ENCODE results near the gene ZNHIT3.

ZNHIT3 gene

GRCh38 chr17:36512641-36513040, 26.2 kb downstream of the ZNHIT3 start:
- DNase-seq (ENCODE audit: low read depth) = no peak

DNA sequence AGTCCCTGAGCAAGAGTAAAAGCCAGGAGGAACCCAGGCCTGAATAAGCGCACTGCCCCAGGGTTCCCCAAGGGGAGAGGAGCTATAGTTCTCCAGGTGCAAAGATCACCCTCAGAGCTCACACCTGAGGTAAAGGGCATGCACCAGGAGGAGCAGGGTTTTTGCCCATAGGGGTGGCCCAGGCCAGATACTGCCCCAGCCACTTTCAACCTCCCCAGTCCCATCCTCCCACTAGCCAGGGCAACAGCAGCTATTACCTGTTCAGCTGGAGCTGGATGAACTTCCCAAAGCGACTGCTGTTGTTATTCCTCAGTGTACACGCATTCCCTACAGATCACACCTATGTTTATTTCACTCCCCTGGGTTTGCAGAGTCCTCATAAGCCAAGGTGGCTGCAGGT, 28.4 kb downstream of the ZNHIT3 start:
- DNase-seq (ENCODE audit: low read depth) = no peak

DNA sequence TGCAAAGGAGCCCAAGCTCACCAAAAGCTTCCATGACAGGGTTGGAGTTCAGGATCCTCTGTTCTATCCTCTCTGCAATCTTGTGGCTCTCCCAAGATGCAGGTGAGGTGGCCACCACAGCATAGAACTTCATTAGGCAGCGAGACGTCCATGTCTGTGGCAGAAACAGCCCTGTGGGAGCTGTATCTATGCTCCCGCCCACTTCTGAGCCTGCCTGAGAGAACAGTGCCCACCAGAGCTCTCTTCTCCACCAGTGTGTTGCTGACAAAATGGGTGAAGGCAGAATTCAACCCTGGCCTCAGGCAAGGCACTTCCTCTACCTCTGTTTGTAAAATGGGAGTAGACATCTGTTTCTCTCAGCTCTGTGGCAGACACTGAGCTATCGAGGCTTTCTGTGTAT, 29.4 kb downstream of the ZNHIT3 start:
- no peak for DNase-seq (ENCODE audit: low read depth)

GRCh38 chr17:36523113-36523512, 36.6 kb downstream of the ZNHIT3 start:
- no peak for DNase-seq (ENCODE audit: low read depth)

DNA sequence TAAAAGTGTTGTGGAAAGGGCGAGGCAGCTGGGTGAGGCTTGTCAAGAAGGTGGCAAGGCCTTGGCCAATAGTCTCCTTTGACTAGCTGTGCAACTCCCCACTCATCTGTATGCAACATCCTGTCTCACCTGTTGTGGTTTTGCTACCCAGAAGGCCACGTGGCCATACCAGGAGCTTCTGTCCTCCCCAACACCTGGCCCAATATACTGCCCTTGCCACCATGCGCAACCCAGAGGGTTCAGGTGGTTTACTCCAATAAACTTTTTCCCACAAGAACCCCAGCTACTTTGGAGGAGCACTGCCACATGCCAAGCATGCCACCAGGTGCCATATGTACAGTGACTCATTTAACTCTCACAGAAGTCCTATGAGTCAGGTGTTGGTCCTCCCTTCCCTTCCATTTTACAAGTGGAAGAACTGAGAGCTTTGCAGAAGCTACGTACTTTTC, 38.0 kb downstream of the ZNHIT3 start:
- DNase-seq (ENCODE audit: low read depth) = no peak

DNA sequence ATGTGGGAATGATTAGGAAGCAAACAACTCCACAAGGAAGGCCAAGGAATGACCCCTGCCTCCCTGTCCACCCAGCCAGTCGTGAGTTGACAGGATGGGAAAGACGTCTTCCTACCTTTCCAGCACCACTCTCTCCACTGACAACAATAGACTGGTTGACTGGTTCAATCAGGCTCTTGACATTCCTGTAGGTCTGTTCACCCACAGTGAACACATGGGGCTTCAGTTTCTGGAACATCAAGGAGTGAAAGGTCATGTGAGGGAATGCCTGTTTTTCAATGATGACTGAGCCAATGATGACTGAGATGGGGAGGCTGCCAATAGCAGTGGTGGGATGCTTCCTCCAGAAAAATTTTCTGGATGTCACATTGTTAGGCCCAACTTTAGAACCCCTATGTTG, 38.6 kb downstream of the ZNHIT3 start:
- DNase-seq (ENCODE audit: low read depth) = no peak

- DNase-seq (ENCODE audit: low read depth) = no peak
Observed at GRCh38 chr17:36525888-36526287, 39.4 kb downstream of the ZNHIT3 start.

DNA sequence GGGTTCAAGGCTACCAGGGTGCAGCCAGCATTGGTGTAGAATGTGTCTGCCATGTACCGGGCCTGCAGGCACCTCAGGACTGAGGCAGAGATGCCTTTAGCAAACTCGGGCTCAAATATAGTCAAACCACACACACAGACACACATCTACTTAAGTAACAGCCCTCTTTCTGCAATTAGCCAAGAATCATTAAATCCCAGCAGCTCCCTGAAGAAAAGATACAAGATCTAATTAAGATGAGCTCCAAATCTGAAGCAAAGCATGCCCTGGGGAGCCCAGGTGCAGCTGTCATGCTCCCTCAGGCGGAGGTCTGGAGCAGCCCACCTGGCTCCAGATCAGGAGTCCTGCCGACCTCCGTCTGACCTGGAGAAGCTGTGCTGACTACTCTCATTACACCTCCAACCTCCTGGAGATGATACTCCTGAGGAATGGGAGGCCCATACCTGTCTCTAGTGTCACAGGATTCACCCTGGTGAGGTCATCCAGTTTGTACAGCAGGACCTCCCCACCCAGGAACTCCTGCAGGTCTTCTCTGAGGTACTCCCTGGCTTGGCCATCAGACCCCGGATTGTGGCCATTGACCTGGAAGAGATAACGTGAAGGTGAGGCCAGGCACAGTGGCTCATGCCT, 41.3 kb downstream of the ZNHIT3 start:
- no peak for DNase-seq (ENCODE audit: low read depth)

- DNase-seq (ENCODE audit: low read depth) = no peak
Observed at GRCh38 chr17:36529121-36529520, 42.6 kb downstream of the ZNHIT3 start.

DNA sequence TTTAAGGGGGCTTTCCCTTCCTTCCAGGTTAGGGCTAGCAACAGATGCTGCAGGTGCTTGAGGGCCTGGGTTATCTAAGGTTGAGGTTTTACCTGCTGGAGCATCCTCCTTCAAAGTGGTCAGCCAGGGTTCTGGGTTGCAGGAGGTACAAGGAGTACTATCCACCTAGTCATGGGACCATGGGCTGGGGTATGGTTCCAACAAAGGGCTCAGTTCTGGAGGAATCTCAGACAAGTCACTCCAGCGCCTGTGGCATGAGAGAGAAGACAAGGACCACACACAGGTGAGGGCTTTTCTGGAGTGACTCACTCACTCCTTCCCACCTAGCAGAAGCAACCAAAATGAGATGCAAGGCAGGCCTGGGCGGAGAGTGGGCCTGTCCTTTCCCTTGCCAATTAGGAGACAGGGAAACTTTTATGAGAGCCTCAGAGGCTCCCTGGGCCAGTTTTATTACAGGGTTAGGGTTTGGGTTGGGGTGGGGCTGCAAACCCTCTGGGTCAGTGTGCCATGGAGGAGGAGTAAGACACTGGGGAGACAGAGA, 46.0 kb downstream of the ZNHIT3 start:
- no peak for DNase-seq (ENCODE audit: low read depth)

DNA sequence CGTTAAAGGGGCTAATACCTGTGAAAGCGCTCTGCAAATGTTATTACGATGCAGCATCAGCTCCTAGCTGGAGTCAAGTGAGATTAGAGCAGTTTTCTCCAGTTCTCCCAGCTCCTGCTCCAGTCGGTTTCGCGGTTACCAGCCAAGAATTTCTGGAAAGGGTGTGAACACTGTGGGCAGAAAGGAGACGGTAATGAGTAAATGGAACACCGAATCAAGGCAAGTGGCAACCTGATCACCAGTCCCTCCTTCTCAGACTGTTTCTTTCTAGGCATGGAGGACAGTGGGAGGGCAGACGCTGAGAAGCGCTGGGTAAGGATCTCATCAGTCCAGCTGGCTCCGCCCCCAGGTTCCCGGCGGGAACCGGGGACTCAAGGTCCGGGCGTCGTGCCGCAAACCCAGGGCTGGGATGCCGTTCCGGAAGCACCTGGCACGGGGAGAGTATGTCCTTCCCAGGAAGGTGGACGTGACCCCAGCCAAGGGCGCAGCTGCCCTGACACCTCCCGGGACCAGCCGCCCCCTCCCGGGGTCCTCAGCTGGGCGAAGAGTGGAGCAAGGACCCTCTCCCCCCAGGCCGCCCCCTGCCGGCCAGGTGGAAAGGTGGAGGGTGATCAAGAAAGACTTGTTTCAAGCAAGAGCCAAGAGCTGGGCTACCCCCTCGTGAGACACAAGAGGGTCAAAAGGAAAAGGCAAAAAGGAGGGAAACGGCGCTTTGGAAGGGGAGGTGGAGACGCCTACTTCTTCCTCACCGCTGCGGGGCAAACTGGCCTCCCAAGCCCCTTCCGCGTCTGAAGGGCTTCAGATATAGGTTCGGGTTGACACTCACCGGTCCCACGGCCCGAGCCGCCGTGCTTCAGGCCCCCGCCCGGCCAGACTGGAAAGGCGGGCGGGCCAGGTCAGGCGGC, 47.7 kb downstream of the ZNHIT3 start:
- peak; percentile 30 for DNase-seq (ENCODE audit: low read depth)

DNA sequence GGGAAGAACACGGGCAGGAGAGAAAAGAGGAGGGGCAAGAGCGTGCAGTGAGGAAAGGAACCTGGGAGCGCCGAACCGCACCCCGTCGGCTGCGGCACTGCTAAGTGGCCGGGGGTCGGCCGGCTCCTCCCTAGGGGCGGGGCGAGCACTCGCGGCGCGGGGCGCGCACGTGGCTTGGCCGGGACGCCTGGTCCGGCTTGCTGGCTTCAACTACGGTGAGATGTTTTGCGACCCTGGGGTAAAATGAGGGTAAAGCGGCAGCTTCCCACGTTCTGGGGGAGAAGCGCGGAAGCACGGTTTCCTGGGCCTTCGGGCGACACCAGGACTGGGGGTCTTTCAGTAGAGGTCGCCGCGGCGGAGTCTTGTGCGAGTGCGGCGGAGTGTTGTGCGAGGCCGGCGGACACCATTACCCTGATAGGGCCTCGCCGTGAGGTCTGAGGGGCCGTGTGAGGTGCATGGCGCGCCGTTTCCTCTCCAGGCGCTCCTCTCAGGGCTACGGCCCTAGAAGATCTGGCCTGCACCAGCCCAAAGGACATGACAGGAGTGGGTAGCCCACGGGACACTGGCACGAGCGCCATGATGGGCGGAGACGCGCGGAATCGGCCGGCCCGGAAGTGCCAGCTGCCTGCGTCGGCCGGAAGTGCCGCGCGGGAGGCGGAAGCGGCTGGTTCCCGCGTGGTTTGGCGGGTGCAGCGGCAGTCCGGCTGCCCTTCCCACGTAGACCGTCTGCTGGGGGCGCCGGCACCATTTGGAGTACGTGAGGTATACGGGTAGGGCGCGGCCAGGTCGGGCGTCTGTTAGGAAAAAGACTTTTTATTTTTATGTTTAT, 48.6 kb downstream of the ZNHIT3 start, which contains the start of the genes MYO19 and PIGW:
Gene MYO19 (minus strand): TSS at position 29 of the 829 bp plus-strand sequence. CDS start 2,330 bp downstream, outside the sequence.
Gene PIGW (plus strand): TSS at position 148 of the 829 bp plus-strand sequence. CDS start 2,115 bp downstream, outside the sequence.
- peak; percentile 82 for DNase-seq (ENCODE audit: low read depth)

DNA sequence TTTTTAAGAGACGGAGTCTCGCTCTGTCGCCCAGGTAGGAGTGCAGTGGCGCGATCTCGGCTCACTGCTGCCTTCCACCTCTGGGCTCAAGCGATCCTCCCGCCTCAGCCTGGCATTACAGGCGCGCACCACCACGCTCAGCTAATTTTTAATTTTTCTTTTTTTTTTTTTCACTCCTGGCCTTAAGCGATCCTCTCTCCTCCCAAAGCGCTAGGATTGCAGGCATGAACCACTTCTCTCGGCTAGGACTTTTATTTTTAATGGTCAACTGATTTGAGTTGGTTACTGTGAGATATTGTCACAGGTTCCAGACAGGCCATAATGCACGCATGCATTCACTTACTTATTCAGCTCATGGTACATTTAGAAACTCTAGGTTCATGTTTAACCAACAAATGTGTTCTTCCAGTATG, 49.2 kb downstream of the ZNHIT3 start:
- DNase-seq (ENCODE audit: low read depth) = no peak

DNA sequence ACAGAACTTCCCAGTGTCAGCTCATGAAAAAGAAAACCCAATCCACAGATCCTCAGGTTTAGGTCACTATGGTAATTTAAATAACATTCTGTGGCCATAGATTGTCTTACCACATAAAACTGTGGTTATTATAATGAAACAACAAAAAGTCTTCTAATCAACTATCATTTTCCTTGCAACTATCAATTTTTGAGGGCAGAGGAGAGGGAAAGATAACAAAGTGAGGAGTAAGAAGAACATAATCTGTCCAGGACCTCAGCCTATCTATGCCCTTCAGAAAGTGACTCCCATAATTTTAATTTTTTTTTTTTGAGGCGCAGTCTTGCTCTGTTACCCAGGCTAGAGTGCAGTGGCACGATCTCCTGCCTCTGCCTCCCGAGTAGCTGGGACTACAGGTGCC, 54.2 kb downstream of the ZNHIT3 start:
- DNase-seq (ENCODE audit: low read depth) = no peak

DNA sequence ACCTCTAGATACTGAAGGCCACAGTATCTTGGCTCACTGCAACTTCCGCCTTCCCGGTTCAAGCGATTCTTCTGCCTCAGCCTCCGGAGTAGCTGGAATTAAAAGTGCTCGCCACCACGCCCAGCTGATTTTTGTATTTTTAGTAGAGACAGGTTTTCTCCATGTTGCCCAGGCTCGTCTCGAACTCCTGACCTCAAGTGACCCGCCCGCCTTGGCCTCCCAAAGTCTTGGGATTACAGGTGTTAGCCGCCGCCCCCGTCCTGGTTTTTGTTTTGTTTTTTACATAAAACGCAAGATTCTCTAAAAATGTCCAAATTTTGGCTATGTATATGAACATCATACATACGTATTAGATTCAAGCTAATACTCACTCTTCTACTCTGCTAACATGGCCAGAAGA, 56.3 kb downstream of the ZNHIT3 start:
- DNase-seq (ENCODE audit: low read depth) = no peak

DNA sequence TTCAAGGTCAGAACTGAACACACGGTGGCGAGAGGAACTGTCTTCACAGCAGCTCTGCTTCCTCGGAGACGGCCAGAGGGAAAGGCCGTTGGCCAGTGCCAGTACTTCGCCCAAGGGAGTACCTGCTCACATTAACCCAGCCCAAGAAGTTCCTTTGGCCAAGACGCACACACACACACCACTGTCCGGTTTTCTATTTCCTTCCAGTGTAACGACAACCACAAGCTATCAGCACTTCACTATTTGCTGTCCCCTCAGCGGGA, 57.5 kb downstream of the ZNHIT3 start:
- no peak for DNase-seq (ENCODE audit: low read depth)

DNA sequence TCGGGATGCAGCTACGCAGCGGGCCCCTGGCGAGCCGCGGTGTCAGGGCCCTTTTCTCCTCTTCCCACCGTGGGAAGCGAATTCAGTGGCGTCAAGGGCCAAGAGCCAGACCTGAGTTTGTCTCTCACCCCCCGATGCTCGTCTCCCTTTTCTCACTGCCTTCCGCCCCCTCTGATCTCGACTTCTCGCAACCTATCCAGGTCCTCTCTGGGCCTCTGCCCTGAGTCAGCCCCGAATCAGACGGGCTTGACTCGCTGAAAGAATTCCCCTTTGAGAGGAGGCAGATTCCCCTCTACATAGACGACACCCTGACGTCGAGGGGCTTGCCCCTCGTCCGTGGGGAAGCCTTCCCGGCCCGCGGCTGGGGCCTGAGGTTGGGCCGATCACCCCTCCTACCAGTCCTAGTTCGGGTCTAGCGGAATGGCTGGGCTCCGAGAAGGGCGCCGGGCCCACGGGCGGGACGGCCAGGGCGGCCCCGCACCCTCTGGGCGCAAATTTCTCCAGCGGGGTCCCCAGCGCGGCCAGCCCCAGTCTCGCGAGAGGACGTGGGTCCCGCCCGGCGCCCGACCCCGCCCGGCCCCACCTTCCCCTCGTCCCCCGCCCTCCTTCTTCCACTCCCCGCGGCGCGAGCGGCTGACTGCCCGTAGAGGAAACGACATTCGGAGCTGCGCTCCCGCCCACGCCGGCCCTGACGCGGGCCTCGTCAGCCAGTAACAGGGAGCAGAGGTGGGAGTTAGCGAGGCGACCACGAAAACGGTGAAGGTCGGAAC, 58.0 kb downstream of the ZNHIT3 start, which contains the start of gene GGNBP2:
Gene GGNBP2 (plus strand): TSS at position 613 of the 770 bp plus-strand sequence. CDS start 806 bp downstream, outside the sequence.
- peak; percentile 86 for DNase-seq (ENCODE audit: low read depth)

DNA sequence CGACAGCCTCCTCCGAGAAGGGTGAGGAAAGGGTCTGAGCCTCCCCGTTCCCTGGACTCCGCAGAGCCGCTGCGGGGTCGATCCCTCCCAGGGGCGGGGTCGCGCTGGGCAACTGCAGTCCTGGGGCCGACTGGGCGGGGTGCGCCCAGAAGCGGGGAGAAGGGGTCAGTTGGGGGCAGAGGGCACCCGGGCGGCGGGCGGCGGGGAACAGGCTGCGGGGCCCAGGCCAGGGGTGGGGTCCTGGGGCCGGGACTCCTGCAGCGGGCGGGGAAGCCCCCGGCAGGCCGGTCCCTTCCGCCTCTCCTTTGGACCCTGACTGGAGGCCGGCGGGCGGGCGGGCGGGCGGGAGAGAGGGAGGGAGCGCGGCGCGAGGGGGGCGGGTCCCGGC, 58.6 kb downstream of the ZNHIT3 start:
- no peak for DNase-seq (ENCODE audit: low read depth)

Data from activated gamma-delta T cell treated with anti-CD3 and anti-CD28 coated beads, Interleukin-2, amount 50 U/mL, for 16 hours (primary cell).